Fibroblast of the conjunctiva (primary cell): ENCODE measurements around the gene PSMB2.
"Not testable (repeated sequence)": the region's sequence is repeated elsewhere in the genome, so short reads cannot be mapped to it uniquely, and the experiment has no call there.

Source experiments
- DNase-seq: peaks from one replicate; pipeline ENCODE4 v3.0.0-alpha.2; 2010; ENCODE audit warnings: low read depth

Gene PSMB2

GRCh38 chr1:35592991-35593769 is 48.1 kb downstream of the PSMB2 start:
- no peak for DNase-seq

- no peak for DNase-seq
These were observed 50.1 kb downstream of the PSMB2 start for GRCh38 chr1:35591211-35591610.

GRCh38 chr1:35590476-35591040 is 50.8 kb downstream of the PSMB2 start:
- no peak for DNase-seq

- DNase-seq, result no peak
These were observed 51.6 kb downstream of the PSMB2 start for GRCh38 chr1:35589516-35590427.

- DNase-seq, result no peak
These were observed 53.0 kb downstream of the PSMB2 start for GRCh38 chr1:35588197-35588910.

GRCh38 chr1:35587736-35588135 is 53.6 kb downstream of the PSMB2 start:
- no peak for DNase-seq

GRCh38 chr1:35586808-35587207 is 54.5 kb downstream of the PSMB2 start:
- no peak for DNase-seq

- not testable (repeated sequence) for DNase-seq
These were observed 55.5 kb downstream of the PSMB2 start for GRCh38 chr1:35585805-35586204.

GRCh38 chr1:35585281-35585680 is 56.0 kb downstream of the PSMB2 start:
- DNase-seq, result no peak

GRCh38 chr1:35581621-35582020 is 59.7 kb downstream of the PSMB2 start:
- not testable (repeated sequence) for DNase-seq

- DNase-seq, result no peak
These were observed 60.4 kb downstream of the PSMB2 start for GRCh38 chr1:35580949-35581388.

GRCh38 chr1:35577071-35577998 is 64.0 kb downstream of the PSMB2 start:
- DNase-seq, result no peak

- not testable (repeated sequence) for DNase-seq
These were observed 64.6 kb downstream of the PSMB2 start for GRCh38 chr1:35576766-35577070.

GRCh38 chr1:35576061-35576765 is 65.1 kb downstream of the PSMB2 start:
- DNase-seq, result no peak

- DNase-seq, result no peak
These were observed 65.8 kb downstream of the PSMB2 start for GRCh38 chr1:35575416-35575958.

- DNase-seq, result no peak
These were observed 66.5 kb downstream of the PSMB2 start for GRCh38 chr1:35574655-35575415.

- DNase-seq, result no peak
These were observed 67.1 kb downstream of the PSMB2 start for GRCh38 chr1:35574125-35574654.

- DNase-seq, result no peak
These were observed 67.9 kb downstream of the PSMB2 start, which contains the start of gene TFAP2E for GRCh38 chr1:35573198-35574124. TSS of gene TFAP2E (plus strand) at chr1:35573314. CDS start at chr1:35573578, 264 bp downstream.
